IMR-90 (cell line): ENCODE results near the gene MTUS2. TPM values are rescaled to one million over a fixed set of nuclear protein-coding genes. Genes with fewer than 3 reads are reported as not detected.

ENCODE experiments used
- ATAC-seq: fragments of 200-7000 bp; cut with Tn5 transposase; 2 replicates; pipeline ENCODE4 v1.9.1; 2020; ENCODE audit warnings: low read depth, mild to moderate bottlenecking, moderate library complexity
- BruUV-seq: library from RNA; stranded (reverse); fragments of 400-500 nt; replicated peaks from 2 replicates; lab custom pipeline; 2021; lab: Mats Ljungman, UMichigan
- CTCF ChIA-PET: fragments of 300-600 bp; formaldehyde crosslinking; extraction: SDS; loops from one replicate; lab custom pipeline; 2021; ENCODE audit warnings: antibody characterized with exemption; lab: Yijun Ruan, JAX
- POLR2A ChIA-PET: fragments of 300-600 bp; sonication (Branson Sonifier 250); formaldehyde crosslinking; loops from one replicate; lab custom pipeline; 2022; ENCODE audit warnings: antibody characterized with exemption; ENCODE audit not compliant: unreplicated experiment; lab: Charles Lee
- DNase-seq: peaks from one replicate; pipeline ENCODE4 v3.0.0; 2013
- H2AFZ ChIP-seq: replicated peaks from 2 replicates; pipeline ENCODE3; 2013; ENCODE audit warnings: low read length, mild to moderate bottlenecking; ENCODE audit not compliant: poor library complexity
- H2AK5ac ChIP-seq: 2 replicates; pipeline ENCODE4 v1.6.1; 2013; ENCODE audit warnings: low read depth, low read length, inconsistent platforms
- H2AK9ac ChIP-seq: replicated peaks from 2 replicates; pipeline ENCODE3; 2013; ENCODE audit warnings: mild to moderate bottlenecking, low read depth, low read length, moderate library complexity; ENCODE audit not compliant: poor library complexity
- H2BK120ac ChIP-seq: 2 replicates; pipeline ENCODE4 v1.6.1; 2013; ENCODE audit warnings: low read depth, low read length, inconsistent platforms
- H2BK15ac ChIP-seq: 3 replicates; pipeline ENCODE4 v1.6.1; 2013; ENCODE audit warnings: low read depth, low read length, inconsistent platforms
- H2BK20ac ChIP-seq: 2 replicates; pipeline ENCODE4 v1.6.1; 2013; ENCODE audit warnings: low read depth, mild to moderate bottlenecking, inconsistent platforms, low read length, moderate library complexity
- H2BK5ac ChIP-seq: 2 replicates; pipeline ENCODE4 v1.6.1; 2013; ENCODE audit warnings: mild to moderate bottlenecking, low read depth, low read length, inconsistent platforms; ENCODE audit not compliant: poor library complexity, severe bottlenecking
- H3K14ac ChIP-seq: replicated peaks from 2 replicates; pipeline ENCODE4 v1.6.1; 2013; ENCODE audit warnings: low read depth, low read length, inconsistent platforms
- H3K18ac ChIP-seq: 2 replicates; pipeline ENCODE4 v1.6.1; 2013; ENCODE audit warnings: low read depth, low read length, control low read depth
- H3K23ac ChIP-seq: 2 replicates; pipeline ENCODE4 v1.6.1; 2013; ENCODE audit warnings: low read depth, low read length, inconsistent platforms
- H3K27ac ChIP-seq: 2 replicates; pipeline ENCODE4 v1.5.1; 2013; ENCODE audit warnings: mild to moderate bottlenecking, control low read depth, low read length; ENCODE audit not compliant: insufficient read depth
- H3K27me3 ChIP-seq: 2 replicates; pipeline ENCODE4 v1.6.1; 2013; ENCODE audit warnings: low read length; ENCODE audit not compliant: control insufficient read depth, insufficient read depth
- H3K36me3 ChIP-seq: 2 replicates; pipeline ENCODE4 v1.6.1; 2013; ENCODE audit warnings: low read length, mixed read lengths; ENCODE audit not compliant: control insufficient read depth, insufficient read depth
- H3K4ac ChIP-seq: 2 replicates; pipeline ENCODE4 v1.6.1; 2013; ENCODE audit warnings: low read depth, low read length, inconsistent platforms
- H3K4me1 ChIP-seq: 2 replicates; pipeline ENCODE4 v1.6.1; 2013; ENCODE audit warnings: low read length, mixed read lengths; ENCODE audit not compliant: control insufficient read depth, insufficient read depth
- H3K4me2 ChIP-seq: 2 replicates; pipeline ENCODE4 v1.6.1; 2013; ENCODE audit warnings: low read depth, mild to moderate bottlenecking, control low read depth, low read length, moderate library complexity
- H3K4me3 ChIP-seq: 2 replicates; pipeline ENCODE4 v1.5.1; 2013; ENCODE audit warnings: low read depth, mild to moderate bottlenecking, control low read depth, low read length, moderate library complexity; ENCODE audit not compliant: insufficient read depth
- H3K56ac ChIP-seq: 2 replicates; pipeline ENCODE4 v1.6.1; 2013; ENCODE audit warnings: low read length, inconsistent platforms; ENCODE audit not compliant: insufficient read depth; ENCODE audit errors: extremely low read depth
- H3K79me1 ChIP-seq, 2 experiments: 2 replicates each; pipeline ENCODE4 v1.6.1; 2013; ENCODE audit warnings: low read length in 2 of 2, inconsistent platforms in 1 of 2, low read depth in 1 of 2
- H3K9ac ChIP-seq: 2 replicates; pipeline ENCODE4 v1.6.1; 2013; ENCODE audit warnings: low read depth, low read length, control low read depth
- H3K9me1 ChIP-seq: 2 replicates; pipeline ENCODE4 v1.6.1; 2013; ENCODE audit warnings: low read length, inconsistent platforms; ENCODE audit not compliant: insufficient read depth
- H3K9me3 ChIP-seq: 2 replicates; pipeline ENCODE4 v1.6.1; 2013; ENCODE audit warnings: low read length; ENCODE audit not compliant: control insufficient read depth, insufficient read depth
- H4K20me1 ChIP-seq: 2 replicates; pipeline ENCODE4 v1.6.1; 2013; ENCODE audit warnings: low read length, inconsistent platforms; ENCODE audit not compliant: insufficient read depth
- H4K5ac ChIP-seq: 2 replicates; pipeline ENCODE4 v1.6.1; 2013; ENCODE audit warnings: mild to moderate bottlenecking, low read depth, low read length, control low read depth
- H4K8ac ChIP-seq, 2 experiments: 2 replicates each; pipeline ENCODE4 v1.6.1; 2013; ENCODE audit warnings: low read depth in 2 of 2, low read length in 2 of 2, control low read depth in 1 of 2, inconsistent platforms in 1 of 2
- H4K91ac ChIP-seq: 2 replicates; pipeline ENCODE4 v1.6.1; 2013; ENCODE audit warnings: low read depth, low read length, inconsistent platforms; ENCODE audit not compliant: insufficient read depth
- RCOR1 ChIP-seq: IDR thresholded peaks from 2 replicates; pipeline ENCODE4 v1.6.1; 2012; ENCODE audit warnings: mild to moderate bottlenecking, low read length, improper control_type of control experiment; ENCODE audit not compliant: insufficient replicate concordance
- RFX5 ChIP-seq: IDR thresholded peaks from 2 replicates; pipeline ENCODE4 v1.8.0; 2012; ENCODE audit warnings: low read depth, mild to moderate bottlenecking, low read length, moderate library complexity
- USF2 ChIP-seq: fragments of 150-350 bp; IDR thresholded peaks from 2 replicates; pipeline ENCODE4 v1.6.1; 2017; ENCODE audit warnings: mild to moderate bottlenecking, antibody characterized with exemption, low read length, low read depth
- WGBS, 2 experiments: methylation state at CpG; one replicate each; pipeline versions ENCODE4 v1.1.5 to v1.1.7; 2013; ENCODE audit warnings: missing lambda C conversion rate in 2 of 2; ENCODE audit not compliant: insufficient read length in 1 of 2; ENCODE audit errors: extremely low coverage in 2 of 2; 5-methylcytosine and 5-hydroxymethylcytosine counted together
- dilution Hi-C: fragments of 300-500 bp; cut with HindIII; formaldehyde crosslinking; loops from one replicate; pipeline ENCODE4 v1.14.3; 2018; ENCODE audit warnings: low sequenced_read_pairs; ENCODE audit not compliant: unreplicated experiment
- in situ Hi-C: fragments of 300-500 bp; cut with MboI; formaldehyde crosslinking; loops from 3 replicates; pipeline ENCODE4 v1.14.3; 2019; ENCODE audit warnings: low sequenced_read_pairs, inconsistent platforms, mixed read lengths
- intact Hi-C: fragments of 100-400 bp; cut with micrococcal nuclease; formaldehyde crosslinking; loops from 2 replicates; pipeline ENCODE4 v1.10.0; 2022
- polyA plus RNA-seq, 3 experiments: library from polyadenylated mRNA; depleted of rRNA; stranded (reverse); fragments of >200 nt; gene quantifications; 2 replicates each; pipeline ENCODE4 v1.2.3, GENCODE V29; 2012; ENCODE audit warnings: low replicate concordance in 1 of 3
- total RNA-seq: library from RNA; depleted of rRNA; stranded (reverse); fragments of >200 nt; gene quantifications from 2 replicates; pipeline ENCODE4 v1.2.3, GENCODE V29; 2012

The MTUS2 gene
- total and polyA plus RNA-seq, 2 of the 4 experiments (the other 2 are of a cell fraction): under 0.01 to 0.02 TPM

GRCh38 chr13:29451976-29452375 is 631.8 kb downstream of the MTUS2 start:
- H4K5ac ChIP-seq: no peak overlapping the region

More at GRCh38 chr13:29451976-29452375, 631.8 kb downstream of the MTUS2 start:
- TF ChIP-seq USF2 (no peak), RFX5 (no peak), RCOR1 (no peak)
- H2AK9ac ChIP-seq: no peak overlapping the region
- no peak overlapping the region for H2BK15ac ChIP-seq
- H3K18ac ChIP-seq: no peak overlapping the region
- in situ Hi-C loops (no loop called here), dilution Hi-C loops (no loop called here), intact Hi-C loops (no loop called here)
- H3K27me3 ChIP-seq: peaks cover 20% of the 10 kb centered on the region
- H2AFZ ChIP-seq: no peak overlapping the region
- CTCF ChIA-PET: interaction anchor here (0.5 to 1.0 kb wide), 2 partner anchors 1043 to 1083 kb away, joined by 3 read pairs; no protein-coding TSS in a partner anchor
- no TSS peak for BruUV-seq
- H2AK5ac ChIP-seq: no peak overlapping the region
- H3K9me3 ChIP-seq: no peaks in the 10 kb centered on the region
- ATAC-seq (no peak), DNase-seq (no peak)
- H2BK20ac ChIP-seq: no peak overlapping the region
- no peak overlapping the region for H2BK120ac ChIP-seq
- no peak overlapping the region for H3K9ac ChIP-seq
- H4K20me1 ChIP-seq: no peaks in the 10 kb centered on the region
- H3K4me2 ChIP-seq: no peak overlapping the region
- no peak overlapping the region for H3K27ac ChIP-seq
- H3K36me3 ChIP-seq: no peaks in the 10 kb centered on the region
- POLR2A ChIA-PET: no interaction called here
- no peak overlapping the region for H3K4ac ChIP-seq
- no peak overlapping the region for H3K14ac ChIP-seq
- H4K8ac ChIP-seq: no peak overlapping the region
- WGBS, 2 experiments: no CpG with 5 or more reads among the region's 2 CpGs
- H3K9me1 ChIP-seq: no peaks in the 10 kb centered on the region
- H3K56ac ChIP-seq: no peak overlapping the region
- no peak overlapping the region for H2BK5ac ChIP-seq
- H4K91ac ChIP-seq: no peak overlapping the region
- no peaks in the 10 kb centered on the region for H3K4me1 ChIP-seq
- no peak overlapping the region for H3K4me3 ChIP-seq
- no peak overlapping the region for H3K23ac ChIP-seq
- no peaks in the 10 kb centered on the region for H3K79me1 ChIP-seq
